GM12891 (cell line): ENCODE measurements around the gene KDM4B.

Experiments used
- DNase-seq: peaks from one replicate; pipeline ENCODE4 v3.0.0; 2011; ENCODE audit warnings: low spot score; ENCODE audit not compliant: insufficient read length
- FAIRE-seq: peaks from 2 replicates; lab custom pipeline; 2011; peaks lifted over from hg19 to GRCh38; lab: Jason Lieb, UNC
- PAX5 ChIP-seq: IDR thresholded peaks from 2 replicates; pipeline ENCODE4 v1.6.1; 2011; ENCODE audit warnings: low read length, moderate library complexity, mild to moderate bottlenecking; ENCODE audit not compliant: insufficient read depth, severe bottlenecking
- POLR2A ChIP-seq: IDR thresholded peaks from 2 replicates; pipeline ENCODE4 v1.6.1; 2011; ENCODE audit warnings: low read depth, low read length, control low read depth
- POLR2AphosphoS5 ChIP-seq: IDR thresholded peaks from 2 replicates; pipeline ENCODE4 v1.6.1; 2011; ENCODE audit warnings: low read depth, low read length, control low read depth
- POU2F2 ChIP-seq: IDR thresholded peaks from 2 replicates; pipeline ENCODE4 v1.6.1; 2011; ENCODE audit warnings: low read depth, mild to moderate bottlenecking, control low read depth, low read length, moderate library complexity
- SPI1 ChIP-seq: IDR thresholded peaks from 2 replicates; pipeline ENCODE4 v1.6.1; 2011; ENCODE audit warnings: low read depth, low read length, control low read depth
- TAF1 ChIP-seq: IDR thresholded peaks from 2 replicates; pipeline ENCODE4 v1.6.1; 2011; ENCODE audit warnings: low read depth, low read length, control low read depth

The KDM4B gene

GRCh38 chr19:5137114-5137513 is 168.2 kb downstream of the KDM4B start:
- no peak for TF ChIP-seq POU2F2
- TF ChIP-seq TAF1, result no peak
- no peak for TF ChIP-seq PAX5
- no peak for TF ChIP-seq POLR2AphosphoS5
- TF ChIP-seq SPI1, result no peak
- TF ChIP-seq POLR2A, result no peak
- DNase-seq (no peak), FAIRE-seq (no peak)

DNA sequence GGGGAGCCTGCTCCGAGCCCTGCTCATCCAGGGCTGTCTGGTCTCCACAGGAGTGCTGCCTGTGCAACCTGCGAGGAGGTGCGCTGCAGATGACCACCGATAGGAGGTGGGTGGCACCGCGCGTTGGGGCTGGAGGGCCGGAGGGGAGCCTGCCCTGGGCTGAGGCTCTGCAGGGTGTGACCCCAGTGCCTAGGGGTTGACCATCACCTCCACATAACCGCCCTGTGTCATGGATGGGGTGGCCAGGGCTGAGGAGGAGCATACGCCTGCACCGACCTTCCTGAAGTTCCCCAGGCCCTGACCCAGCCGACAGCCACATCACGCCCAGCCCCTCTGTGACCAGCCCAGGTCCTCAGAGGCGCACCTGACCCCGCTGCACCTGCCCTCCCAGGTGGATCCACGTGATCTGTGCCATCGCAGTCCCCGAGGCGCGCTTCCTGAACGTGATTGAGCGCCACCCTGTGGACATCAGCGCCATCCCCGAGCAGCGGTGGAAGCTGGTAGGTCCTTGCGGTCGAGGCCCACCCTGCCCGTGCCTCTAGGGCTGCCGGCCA is 168.7 kb downstream of the KDM4B start:
- DNase-seq (no peak), FAIRE-seq (no peak)
- TF ChIP-seq TAF1, result no peak
- no peak for TF ChIP-seq POLR2A
- TF ChIP-seq POLR2AphosphoS5, result peak; percentile 68; the same call in 1 of the 2 replicates

DNA sequence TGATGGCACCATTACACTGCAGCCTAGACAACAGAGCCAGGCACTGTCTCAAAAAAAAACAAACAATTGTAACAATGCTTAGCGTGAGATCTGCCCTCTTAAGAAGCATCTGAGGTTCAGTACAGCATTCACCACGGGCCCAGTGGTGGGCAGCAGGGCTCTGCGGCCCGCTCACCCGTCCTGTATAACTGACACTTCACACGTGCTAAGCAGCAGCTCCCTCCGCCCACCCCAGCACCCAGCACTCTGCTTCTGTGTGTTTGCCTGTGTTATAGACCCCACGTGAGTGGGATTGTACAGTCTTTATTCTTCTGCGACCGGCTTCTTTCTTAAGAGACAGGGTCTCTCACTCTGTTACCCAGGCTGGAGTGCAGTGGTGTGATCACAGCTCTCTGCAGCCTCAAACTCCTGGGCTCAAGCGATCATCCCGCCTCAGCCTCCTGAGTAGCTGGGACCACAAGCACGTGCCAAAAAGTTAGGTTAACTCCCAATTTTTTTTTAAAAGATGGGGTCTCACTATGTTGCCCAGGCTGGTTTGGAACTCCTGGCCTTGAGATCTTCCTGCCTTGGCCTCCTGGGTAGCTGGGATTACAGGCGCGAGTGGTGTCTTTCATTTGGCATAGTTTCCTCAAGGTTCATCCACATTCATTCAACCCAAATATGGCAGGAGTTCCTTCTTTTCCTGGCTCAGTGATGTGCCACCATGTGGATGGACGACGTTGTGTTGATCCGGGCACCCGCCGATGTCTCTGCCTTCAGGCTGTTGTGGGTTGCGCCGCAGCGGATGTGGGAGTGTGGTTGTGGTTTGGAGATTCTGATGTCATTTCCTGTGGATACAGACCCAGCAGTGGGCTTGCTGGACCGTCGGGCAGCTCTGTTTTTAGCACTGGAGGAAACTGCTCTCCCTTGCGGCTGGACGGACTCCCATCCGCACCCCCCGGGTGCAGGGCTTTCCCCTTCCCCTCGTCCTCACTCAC is 170.0 kb downstream of the KDM4B start:
- FAIRE-seq (peak; percentile 98), DNase-seq (peak; percentile 82)
- TF ChIP-seq POU2F2 (peak; percentile 57; the same call in 1 of the 2 replicates), POLR2A (peak; percentile 25; the same call in 1 of the 2 replicates), PAX5 (no peak), TAF1 (0 out of 2 replicates have a peak, but pooled peaks have one; percentile 16), POLR2AphosphoS5 (peak; percentile 14; the same call in 1 of the 2 replicates), SPI1 (peak; percentile 63)

- no peak for DNase-seq
- no peak for FAIRE-seq
- no peak for TF ChIP-seq SPI1
- TF ChIP-seq TAF1, result no peak
- no peak for TF ChIP-seq POLR2A
- no peak for TF ChIP-seq POLR2AphosphoS5
- TF ChIP-seq POU2F2, result no peak
- no peak for TF ChIP-seq PAX5
Measured at GRCh38 chr19:5139583-5140325, 170.8 kb downstream of the KDM4B start.

DNA sequence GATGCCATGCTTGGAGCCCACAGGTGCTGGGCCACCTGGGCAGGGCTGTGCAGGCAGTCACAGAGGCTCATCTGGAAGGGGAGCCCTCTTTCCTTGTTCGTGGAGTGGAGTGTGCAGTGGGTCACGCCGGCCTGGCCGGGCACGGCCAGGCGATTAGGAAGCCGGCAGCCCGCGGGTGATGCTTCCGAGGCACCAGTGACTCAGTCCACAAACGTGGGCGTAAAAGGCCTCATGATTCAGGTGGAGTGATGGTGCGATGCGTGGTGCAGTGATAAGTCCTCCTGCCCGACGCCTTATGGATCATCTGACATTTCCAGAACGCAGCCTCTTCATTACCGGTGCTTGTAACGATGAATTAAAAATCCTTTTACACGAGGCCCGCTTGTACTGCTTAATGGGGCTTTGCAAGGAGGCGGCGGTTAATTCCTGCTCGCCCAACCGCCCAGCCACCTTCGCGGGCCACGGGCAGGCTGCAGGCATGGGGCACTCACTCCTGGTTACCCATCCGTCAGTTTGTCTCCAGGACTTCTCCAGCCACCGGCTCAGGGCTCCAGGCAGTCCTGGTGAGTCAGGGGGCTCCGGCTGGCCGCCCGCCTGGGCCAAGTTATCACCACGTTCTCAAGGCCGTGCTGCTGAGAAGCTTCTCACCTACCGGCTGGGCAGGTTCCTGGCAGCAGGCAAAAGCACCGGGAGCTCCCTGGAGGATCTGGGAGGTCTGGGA is 172.4 kb downstream of the KDM4B start:
- FAIRE-seq (no peak), DNase-seq (no peak)
- no peak for TF ChIP-seq SPI1
- no peak for TF ChIP-seq TAF1
- no peak for TF ChIP-seq POLR2A
- no peak; the same call in 1 of the 2 replicates for TF ChIP-seq POLR2AphosphoS5
- no peak for TF ChIP-seq PAX5
- TF ChIP-seq POU2F2, result no peak

DNA sequence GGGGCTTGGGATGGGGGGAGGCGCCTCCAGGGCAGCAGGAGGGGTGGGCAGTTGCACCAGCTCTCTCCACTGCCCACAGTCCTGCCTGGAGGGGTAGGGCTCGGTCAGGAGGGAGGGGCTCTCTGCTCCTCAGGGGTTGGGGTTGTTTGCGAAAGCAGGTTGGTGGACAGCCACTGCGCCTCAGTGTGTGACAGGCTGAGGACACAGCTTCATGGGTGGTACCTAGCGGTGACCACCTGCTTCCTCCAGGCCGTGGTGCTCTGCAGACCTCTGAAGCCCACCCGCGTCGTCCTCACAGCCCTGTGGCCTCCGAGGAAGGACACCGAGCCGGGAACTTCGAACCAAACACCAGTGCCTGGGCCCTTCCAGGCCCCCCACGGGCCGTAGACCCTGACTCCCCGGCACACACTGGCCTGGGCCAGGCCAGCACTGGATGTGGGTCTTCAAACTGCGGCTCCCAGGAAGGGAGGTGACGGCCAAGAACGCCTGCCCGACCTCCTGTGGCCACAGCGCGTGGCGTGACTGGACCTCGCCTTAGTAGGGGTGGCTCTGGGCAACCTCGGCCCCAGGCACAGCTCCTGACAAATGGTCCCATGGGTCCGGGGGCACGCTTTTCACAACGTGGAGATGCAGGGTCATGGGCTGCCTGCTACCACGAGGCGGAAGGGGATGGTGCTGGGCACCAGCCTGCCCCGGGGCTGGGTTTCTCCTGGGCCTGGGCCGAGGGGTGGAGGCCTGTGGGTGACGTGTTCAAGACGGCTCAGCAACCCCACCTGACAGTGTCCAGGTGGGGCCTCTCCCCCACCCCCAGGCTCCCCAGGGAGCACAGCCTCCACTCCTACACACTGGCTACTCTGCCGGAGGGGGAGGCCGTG is 173.2 kb downstream of the KDM4B start:
- DNase-seq (no peak), FAIRE-seq (no peak)
- TF ChIP-seq POLR2A, result peak; percentile 58
- TF ChIP-seq POLR2AphosphoS5, result no peak; the same call in 1 of the 2 replicates
- no peak for TF ChIP-seq SPI1

- no peak for TF ChIP-seq POLR2AphosphoS5
- no peak for TF ChIP-seq POU2F2
- no peak for TF ChIP-seq TAF1
- no peak for TF ChIP-seq SPI1
- TF ChIP-seq PAX5, result no peak
- TF ChIP-seq POLR2A, result no peak
- DNase-seq (no peak), FAIRE-seq (no peak)
Measured at GRCh38 chr19:5142725-5143097, 173.8 kb downstream of the KDM4B start.

GRCh38 chr19:5143471-5144411 is 174.8 kb downstream of the KDM4B start:
- TF ChIP-seq POLR2A (no peak), POU2F2 (0 out of 2 replicates have a peak, but pooled peaks have one; percentile 39), TAF1 (no peak), POLR2AphosphoS5 (no peak; the same call in 1 of the 2 replicates), SPI1 (no peak), PAX5 (no peak)
- FAIRE-seq (no peak), DNase-seq (no peak)
